Measurements from ENCODE around the gene ME1.
"Not testable (repeated sequence)": the region's sequence is repeated elsewhere in the genome, so short reads cannot be mapped to it uniquely, and the experiment has no call there.

ME1 gene

GRCh38 chr6:83352424-83353061 is 78.3 kb downstream of the ME1 start:
- no peak for DNase-seq

DNA sequence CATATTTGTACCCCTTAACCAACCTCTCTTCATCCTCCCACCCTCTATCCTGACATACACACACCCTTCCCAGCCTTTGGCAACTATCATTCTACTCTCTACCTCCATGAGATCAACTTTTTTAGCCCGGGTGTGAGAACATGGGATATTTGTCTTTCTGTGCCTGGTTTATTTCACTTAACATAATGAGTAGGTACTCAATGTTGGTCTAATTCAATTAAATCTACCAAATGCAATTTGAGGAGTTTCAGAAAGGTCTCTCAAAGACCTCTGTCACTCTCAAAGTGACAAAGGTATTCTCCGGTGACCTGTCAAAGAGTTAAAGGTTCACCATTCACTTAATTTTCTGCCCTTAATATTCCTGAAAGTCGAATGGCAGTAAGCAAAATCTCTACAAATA is 87.7 kb downstream of the ME1 start:
- no peak for DNase-seq

GRCh38 chr6:83341765-83342164 is 89.1 kb downstream of the ME1 start:
- DNase-seq = no peak

DNA sequence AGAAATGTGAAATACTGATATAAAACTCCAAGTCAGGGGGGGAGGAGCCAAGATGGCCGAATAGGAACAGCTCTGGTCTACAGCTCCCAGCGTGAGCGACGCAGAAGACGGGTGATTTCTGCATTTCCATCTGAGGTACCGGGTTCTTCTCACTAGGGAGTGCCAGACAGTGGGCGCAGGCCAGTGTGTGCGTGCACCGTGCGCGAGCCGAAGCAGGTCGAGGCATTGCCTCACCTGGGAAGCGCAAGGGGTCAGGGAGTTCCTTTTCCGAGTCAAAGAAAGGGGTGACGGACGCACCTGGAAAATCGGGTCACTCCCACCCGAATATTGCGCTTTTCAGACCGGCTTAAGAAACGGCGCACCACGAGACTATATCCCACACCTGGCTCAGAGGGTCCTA is 96.9 kb downstream of the ME1 start:
- DNase-seq = not testable (repeated sequence)

- DNase-seq = no peak
These were observed 97.4 kb downstream of the ME1 start for GRCh38 chr6:83333500-83333899.

GRCh38 chr6:83314693-83315092 is 116.2 kb downstream of the ME1 start:
- no peak for DNase-seq

GRCh38 chr6:83313882-83314281 is 117.0 kb downstream of the ME1 start:
- DNase-seq = no peak

GRCh38 chr6:83311231-83311630 is 119.6 kb downstream of the ME1 start:
- no peak for DNase-seq

- no peak for DNase-seq
These were observed 120.8 kb downstream of the ME1 start for GRCh38 chr6:83310046-83310445.

DNA sequence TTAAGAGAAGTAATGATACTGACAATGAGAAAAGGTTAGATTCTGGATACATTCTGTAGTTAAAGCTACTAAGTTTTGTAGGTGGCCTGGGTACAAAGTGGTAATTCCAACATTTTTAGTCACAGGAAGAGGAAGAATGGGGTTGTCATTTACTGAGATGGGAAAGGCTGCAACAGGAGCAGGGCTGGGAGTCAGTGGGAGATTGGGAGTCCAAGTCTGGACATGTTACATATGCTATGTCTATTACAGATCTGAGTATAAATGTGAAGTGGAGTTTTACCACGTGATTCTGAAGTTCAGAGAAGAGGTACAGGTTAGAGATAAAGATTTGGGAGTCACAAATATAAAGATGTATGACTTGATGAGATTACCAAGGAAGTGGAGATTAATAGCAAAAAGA is 121.5 kb downstream of the ME1 start:
- DNase-seq = no peak

DNA sequence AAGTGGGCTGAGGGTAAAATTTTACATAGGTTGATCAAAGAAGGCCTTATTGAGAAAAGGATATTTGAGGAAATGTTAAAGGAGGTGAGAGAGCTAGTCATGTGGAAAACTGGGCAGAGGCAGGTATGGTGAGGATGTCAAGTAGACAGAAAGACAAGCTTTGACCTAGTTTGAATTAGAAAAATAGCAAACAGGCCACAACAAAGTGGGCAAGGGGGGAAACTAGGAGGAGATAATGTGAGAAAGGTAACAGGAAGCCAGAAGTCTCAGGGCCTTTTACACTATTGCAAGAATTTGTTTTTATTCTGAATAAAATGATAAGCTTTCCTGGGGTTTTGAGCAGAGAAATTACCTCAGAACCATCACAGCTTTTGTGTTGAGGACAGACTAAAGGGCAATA is 122.0 kb downstream of the ME1 start:
- no peak for DNase-seq

DNA sequence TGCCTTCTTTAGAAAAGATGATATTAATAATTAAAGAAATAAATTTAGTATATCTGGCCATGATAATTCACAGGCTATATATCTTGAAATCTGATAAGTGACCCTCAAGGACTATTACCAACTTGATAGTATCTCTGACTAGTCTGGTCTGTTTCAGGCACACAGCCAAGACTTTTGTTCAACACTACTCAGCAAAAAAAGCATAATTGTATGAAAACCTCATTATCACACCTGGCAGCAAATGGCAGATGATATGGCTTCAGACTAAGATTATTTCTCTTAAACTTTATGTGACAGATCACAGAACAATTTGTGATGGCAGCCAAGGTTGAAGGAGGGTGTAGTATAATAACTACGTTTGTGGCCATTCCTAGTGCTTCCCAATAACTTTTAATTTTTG is 123.0 kb downstream of the ME1 start:
- no peak for DNase-seq

- DNase-seq = no peak
These were observed 127.4 kb downstream of the ME1 start for GRCh38 chr6:83303426-83303825.

- DNase-seq = no peak
These were observed 136.2 kb downstream of the ME1 start for GRCh38 chr6:83294676-83295075.

GRCh38 chr6:83292900-83293843 is 137.7 kb downstream of the ME1 start:
- DNase-seq = no peak

DNA sequence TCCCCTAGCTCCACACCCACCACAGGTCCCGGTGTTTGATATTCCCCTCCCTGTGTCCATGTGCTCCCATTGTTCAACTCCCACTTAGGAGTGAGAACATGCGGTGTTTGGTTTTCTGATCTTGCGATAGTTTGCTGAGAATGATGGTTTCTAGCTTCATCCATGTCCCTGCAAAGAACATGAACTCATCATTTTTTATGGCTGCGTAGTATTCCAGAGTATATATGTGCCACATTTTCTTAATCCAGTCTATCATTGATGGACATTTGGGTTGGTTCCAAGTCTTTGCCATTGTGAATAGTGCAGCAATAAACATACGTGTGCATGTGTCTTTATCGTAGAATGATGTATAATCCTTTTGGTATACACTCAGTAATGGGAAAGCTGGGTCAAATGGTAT is 143.6 kb downstream of the ME1 start:
- not testable (repeated sequence) for DNase-seq

DNA sequence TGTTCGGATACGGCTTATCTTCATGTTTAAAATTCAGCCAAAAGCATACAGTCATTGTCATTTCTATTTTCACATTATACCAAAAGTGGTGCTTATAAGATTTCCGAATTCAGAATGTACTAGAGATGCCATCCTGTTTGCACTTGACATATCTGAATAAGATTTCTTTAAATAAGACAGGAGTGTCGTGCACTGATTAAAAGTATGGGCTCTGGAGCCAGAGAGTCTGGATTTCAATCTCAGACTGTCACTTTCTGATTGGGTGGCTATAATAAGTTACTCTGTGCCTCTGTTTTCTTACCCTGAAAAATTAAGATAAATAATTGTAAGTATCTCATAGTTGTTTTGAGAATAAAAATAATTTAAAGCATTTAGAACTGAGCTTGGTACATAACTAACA is 144.9 kb downstream of the ME1 start:
- no peak for DNase-seq

DNA sequence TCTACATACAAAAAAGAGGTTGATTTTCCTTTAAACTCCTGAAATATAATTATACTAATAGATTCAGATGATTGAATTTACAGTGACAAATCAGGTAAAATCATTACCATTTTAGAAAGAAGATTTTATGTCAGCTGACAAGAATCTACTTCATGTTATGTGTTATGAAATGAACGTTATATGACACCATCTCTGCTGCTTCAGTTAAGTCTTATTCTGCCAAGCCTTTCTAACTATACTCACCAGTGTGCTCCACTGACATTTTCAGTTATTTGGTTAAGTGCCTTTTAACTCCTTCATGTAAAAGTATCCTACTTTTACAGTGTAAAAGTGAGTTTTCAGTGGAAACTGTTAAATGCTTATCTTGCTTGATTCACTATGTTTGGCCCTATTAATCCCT is 157.3 kb downstream of the ME1 start:
- no peak for DNase-seq

GRCh38 chr6:83270971-83271719 is 159.7 kb downstream of the ME1 start:
- no peak for DNase-seq

- no peak for DNase-seq
These were observed 165.5 kb downstream of the ME1 start for GRCh38 chr6:83265384-83265783.

DNA sequence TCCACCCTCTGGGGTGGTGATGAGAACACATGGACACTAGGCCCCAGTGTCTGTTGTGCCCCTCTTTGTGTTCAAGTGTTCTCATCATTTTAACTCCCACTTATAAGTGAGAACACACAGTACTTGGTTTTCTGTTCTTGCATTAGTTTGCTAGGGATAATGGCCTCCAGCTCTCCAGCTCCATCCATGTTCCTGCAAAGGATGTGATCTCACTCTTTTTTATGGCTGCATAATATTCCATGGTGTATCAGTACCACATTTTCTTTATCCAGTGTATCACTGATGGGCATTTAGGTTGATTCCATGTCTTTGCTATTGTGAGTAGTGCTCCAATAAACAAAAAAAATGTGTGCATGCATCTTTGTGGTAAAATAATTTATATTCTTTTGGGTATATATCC is 170.3 kb downstream of the ME1 start:
- no peak for DNase-seq

DNA sequence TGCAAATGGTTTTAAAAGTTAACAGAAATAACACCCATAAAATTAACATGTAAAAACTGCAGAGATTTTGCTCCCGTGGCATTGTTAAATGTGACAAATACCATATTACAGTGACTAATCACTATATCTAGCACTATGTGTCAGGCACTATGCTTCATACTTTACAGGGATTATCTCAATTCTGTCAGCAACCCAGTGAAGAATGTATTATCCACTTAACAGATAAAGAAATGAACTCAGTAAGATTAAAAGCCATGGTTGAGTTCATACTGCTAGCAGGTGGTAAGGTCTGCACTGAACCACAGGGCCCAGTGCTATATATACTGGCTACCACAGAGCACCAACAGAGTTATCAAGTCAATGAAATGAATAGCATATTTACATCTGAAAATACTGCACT is 172.3 kb downstream of the ME1 start:
- no peak for DNase-seq

GRCh38 chr6:83257791-83258190 is 173.1 kb downstream of the ME1 start:
- no peak for DNase-seq

DNA sequence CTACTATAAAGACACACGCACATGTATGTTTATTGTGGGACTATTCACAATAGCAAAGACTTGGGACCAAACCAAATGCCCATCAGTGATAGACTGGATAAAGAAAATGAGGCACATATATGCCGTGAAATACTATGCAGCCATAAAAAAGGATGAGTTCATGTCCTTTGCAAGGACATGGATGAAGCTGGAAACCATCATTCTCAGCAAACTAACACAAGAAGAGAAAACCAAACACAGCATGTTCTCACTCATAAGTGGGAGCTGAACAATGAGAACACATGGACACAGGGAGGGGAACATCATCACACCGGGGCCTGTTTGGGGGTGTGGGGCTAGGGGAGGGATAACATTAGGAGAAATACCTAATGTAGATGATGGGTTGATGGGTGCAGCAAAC is 174.1 kb downstream of the ME1 start:
- DNase-seq = not testable (repeated sequence)

Measured in 8988T (cell line).